ENCODE measurements around the gene KEAP1. TPM values are rescaled to one million over a fixed set of nuclear protein-coding genes. Genes with fewer than 3 reads are reported as not detected.
A peak's percentile ranks its signal among the peaks of the same experiment; 100 is the strongest.

Gene KEAP1
- total and polyA plus RNA-seq, 10 of the 15 experiments (the other 5 are each of a cell fraction or from before 2014, with no cell fraction given), result 1.4 to 87.7 (median 48.6) TPM

- TF ChIP-seq POLR2AphosphoS2 (IDR thresholded peaks at IDR 0.05; ENCODE audit: low read depth, low read length), result peak; percentile 45; the same call in 1 of the 2 replicates
- no peak for TF ChIP-seq ZNF622 (IDR thresholded peaks at IDR 0.05)
- TF ChIP-seq CEBPZ (IDR thresholded peaks at IDR 0.05; ENCODE audit: low read depth, low read length), result no peak
- TF ChIP-seq, protein P1, sequence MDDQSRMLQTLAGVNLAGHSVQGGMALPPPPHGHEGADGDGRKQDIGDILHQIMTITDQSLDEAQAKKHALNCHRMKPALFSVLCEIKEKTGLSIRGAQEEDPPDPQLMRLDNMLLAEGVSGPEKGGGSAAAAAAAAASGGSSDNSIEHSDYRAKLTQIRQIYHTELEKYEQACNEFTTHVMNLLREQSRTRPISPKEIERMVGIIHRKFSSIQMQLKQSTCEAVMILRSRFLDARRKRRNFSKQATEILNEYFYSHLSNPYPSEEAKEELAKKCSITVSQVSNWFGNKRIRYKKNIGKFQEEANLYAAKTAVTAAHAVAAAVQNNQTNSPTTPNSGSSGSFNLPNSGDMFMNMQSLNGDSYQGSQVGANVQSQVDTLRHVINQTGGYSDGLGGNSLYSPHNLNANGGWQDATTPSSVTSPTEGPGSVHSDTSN (IDR thresholded peaks at IDR 0.05; ENCODE audit: insufficient replicate concordance, low read depth, low read length), result no peak
- TF ChIP-seq JUNB (IDR thresholded peaks at IDR 0.05), result no peak
- no peak for TF ChIP-seq RELB (IDR thresholded peaks at IDR 0.05; ENCODE audit: low read depth)
- no peak for TF ChIP-seq SUZ12 (IDR thresholded peaks at IDR 0.05; ENCODE audit: unreplicated experiment)
- no peak for TF ChIP-seq CEBPB (IDR thresholded peaks at IDR 0.05; ENCODE audit: borderline replicate concordance in 1 of 2, low read depth in 2 of 2, low read length in 2 of 2)
- no peak for TF ChIP-seq MYC (IDR thresholded peaks at IDR 0.05; ENCODE audit: insufficient read depth, insufficient read length, insufficient replicate concordance, low read length, severe bottlenecking)
- no peak for TF ChIP-seq USF1 (IDR thresholded peaks at IDR 0.05; ENCODE audit: borderline replicate concordance, extremely low read length, insufficient read depth, low read depth, low read length)
- TF ChIP-seq NKRF (conservative IDR thresholded peaks at IDR 0.05), result peak; percentile 87
- no peak for TF ChIP-seq MYB (IDR thresholded peaks at IDR 0.05; ENCODE audit: borderline replicate concordance, low read depth, low read length)
- TF ChIP-seq TCF3 (IDR thresholded peaks at IDR 0.05; ENCODE audit: borderline replicate concordance, insufficient read depth, low read depth, low read length), result 0 out of 2 replicates have a peak, but pooled peaks have one; percentile 53
- TF ChIP-seq BCL3 (IDR thresholded peaks at IDR 0.05; ENCODE audit: borderline replicate concordance, insufficient read depth, low read depth, low read length, poor library complexity, severe bottlenecking), result no peak
- TF ChIP-seq RFX5 (IDR thresholded peaks at IDR 0.05; ENCODE audit: low read depth, low read length), result no peak
Measured at GRCh38 chr19:10543420-10544241, 40.5 kb upstream of the KEAP1 start, which contains the start of gene ATG4D (continued).

All from GM12878 (cell line).